ENCODE results near the gene EDRF1. TPM values are rescaled to one million over a fixed set of nuclear protein-coding genes. Genes with fewer than 3 reads are reported as not detected.

EDRF1 gene
- total and polyA plus RNA-seq, 2 donors (not counting 1 experiment from before 2014, with no cell fraction given), result 26.1 to 63.0 TPM

DNA sequence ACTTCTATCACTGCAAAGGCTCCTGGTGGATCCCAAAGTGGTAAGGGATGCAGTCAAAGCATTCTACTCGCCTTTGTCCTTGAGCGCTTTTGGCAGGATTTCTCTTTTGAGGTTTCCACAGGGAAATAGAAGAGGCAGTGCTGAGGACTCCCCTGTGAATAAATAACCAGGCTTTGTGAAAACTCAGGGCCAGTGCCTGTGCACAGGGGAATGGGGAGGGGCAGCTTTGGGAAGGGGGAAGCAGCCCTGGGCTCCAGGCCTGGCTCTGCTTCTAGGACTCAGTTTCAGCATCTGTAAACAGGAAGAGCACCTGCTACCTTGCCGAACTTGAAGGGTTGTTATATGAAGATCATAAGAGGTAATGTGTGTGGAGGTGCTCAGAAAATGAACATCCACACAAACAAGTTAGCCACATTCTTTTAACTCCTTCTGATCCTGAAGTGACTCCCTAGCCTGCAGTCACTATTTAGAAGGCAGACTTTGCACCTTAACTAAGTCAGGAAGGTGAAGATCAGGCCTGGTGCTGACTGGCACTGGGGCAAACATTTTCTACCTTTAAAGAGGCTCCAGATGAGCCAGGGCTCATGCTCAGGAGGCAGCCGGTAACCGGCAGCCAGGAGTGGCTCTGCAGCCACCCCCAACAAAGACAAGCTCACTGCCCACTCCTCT is 78.6 kb downstream of the EDRF1 start:
- H3K27ac ChIP-seq (ENCODE audit: low read length in 2 of 2), result no peak overlapping the region
- no peak overlapping the region for H3K4me3 ChIP-seq (ENCODE audit: control extremely low read depth in 1 of 5, extremely low read depth in 1 of 5, insufficient read depth in 1 of 5, low read depth in 2 of 5, low read length in 4 of 5)
- 81% methylated on average over 4 of the region's 5 CpGs for WGBS (ENCODE audit: insufficient coverage)
- peaks cover 3 to 42% of the 10 kb centered on the region in 2 experiments for H3K36me3 ChIP-seq (replicated peaks in 1 of 2; ENCODE audit: control extremely low read depth in 1 of 2, control insufficient read depth in 1 of 2, extremely low read depth in 1 of 2, insufficient read depth in 2 of 2, low read length in 1 of 2)
- intact Hi-C loops (cut with micrococcal nuclease), result no loop called here
- no peak for ATAC-seq (ENCODE audit: low read depth)
- no peaks in the 10 kb centered on the region for H3K9me3 Mint-ChIP-seq (ENCODE audit: insufficient read depth)
- no peaks in the 10 kb centered on the region for H3K27me3 ChIP-seq (replicated peaks in 1 of 4; ENCODE audit: control extremely low read depth in 1 of 4, control insufficient read depth in 3 of 4, insufficient read depth in 4 of 4, low read length in 3 of 4)
- no peak overlapping the region for H2AFZ ChIP-seq (ENCODE audit: insufficient read depth, low read depth, low read length, poor library complexity, severe bottlenecking)
- H3K9me3 ChIP-seq (ENCODE audit: control extremely low read depth in 1 of 3, control insufficient read depth in 2 of 3, insufficient read depth in 1 of 3, low read length in 2 of 3), result no peaks in the 10 kb centered on the region
- no peak overlapping the region for H3K27ac Mint-ChIP-seq
- H3K27me3 Mint-ChIP-seq, result no peaks in the 10 kb centered on the region
- no peaks in the 10 kb centered on the region for H4K20me1 ChIP-seq (ENCODE audit: control insufficient read depth, insufficient read depth, low read length, poor library complexity, severe bottlenecking)
- CTCF ChIA-PET, result no interaction called here
- H3K4me3 Mint-ChIP-seq, result no peak overlapping the region
- POLR2A ChIA-PET, result no interaction called here
- H3K4me2 ChIP-seq (replicated peaks; ENCODE audit: low read depth, low read length, poor library complexity, severe bottlenecking), result no peak overlapping the region
- TF ChIP-seq CTCF (IDR thresholded peaks at IDR 0.05), result no peak
- no peak for TF ChIP-seq EZH2 (IDR thresholded peaks at IDR 0.05; ENCODE audit: borderline replicate concordance, insufficient read depth, low read depth, low read length, poor library complexity, severe bottlenecking)
- no peaks in the 10 kb centered on the region for H3K79me2 ChIP-seq (ENCODE audit: control insufficient read depth, insufficient read depth, low read length)
- no peaks in the 10 kb centered on the region for H3K4me1 ChIP-seq (ENCODE audit: control insufficient read depth in 2 of 2, insufficient read depth in 2 of 2, low read length in 2 of 2)
- no peaks in the 10 kb centered on the region for H3K4me1 Mint-ChIP-seq
- no peak overlapping the region for H3K9ac ChIP-seq (ENCODE audit: low read length)
- no peak for DNase-seq

GRCh38 chr10:125799451-125800182 is 80.1 kb downstream of the EDRF1 start:
- Histone ChIP-seq H3K4me2 (replicated peaks; ENCODE audit: low read depth, low read length, poor library complexity, severe bottlenecking) (no peak overlapping the region), H3K36me3 (replicated peaks in 1 of 2; ENCODE audit: control extremely low read depth in 1 of 2, control insufficient read depth in 1 of 2, extremely low read depth in 1 of 2, insufficient read depth in 2 of 2, low read length in 1 of 2) (peaks cover 0 to 35% of the 10 kb centered on the region in 2 experiments), H3K9me3 (ENCODE audit: control extremely low read depth in 1 of 3, control insufficient read depth in 2 of 3, insufficient read depth in 1 of 3, low read length in 2 of 3) (no peaks in the 10 kb centered on the region), H2AFZ (ENCODE audit: insufficient read depth, low read depth, low read length, poor library complexity, severe bottlenecking) (no peak overlapping the region), H3K27ac (ENCODE audit: low read length in 2 of 2) (no peak overlapping the region), H3K79me2 (ENCODE audit: control insufficient read depth, insufficient read depth, low read length) (no peaks in the 10 kb centered on the region), H4K20me1 (ENCODE audit: control insufficient read depth, insufficient read depth, low read length, poor library complexity, severe bottlenecking) (no peaks in the 10 kb centered on the region), H3K4me1 (ENCODE audit: control insufficient read depth in 2 of 2, insufficient read depth in 2 of 2, low read length in 2 of 2) (no peaks in the 10 kb centered on the region), H3K27me3 (replicated peaks in 1 of 4; ENCODE audit: control extremely low read depth in 1 of 4, control insufficient read depth in 3 of 4, insufficient read depth in 4 of 4, low read length in 3 of 4) (no peaks in the 10 kb centered on the region), H3K9ac (ENCODE audit: low read length) (no peak overlapping the region), H3K4me3 (ENCODE audit: control extremely low read depth in 1 of 5, extremely low read depth in 1 of 5, insufficient read depth in 1 of 5, low read depth in 2 of 5, low read length in 4 of 5) (no peak overlapping the region)
- ATAC-seq (ENCODE audit: low read depth), result no peak
- no peak overlapping the region for H3K4me3 Mint-ChIP-seq
- no peaks in the 10 kb centered on the region for H3K27me3 Mint-ChIP-seq
- WGBS (ENCODE audit: insufficient coverage), result 100% methylated on average over 1 of the region's 8 CpGs
- no peaks in the 10 kb centered on the region for H3K9me3 Mint-ChIP-seq (ENCODE audit: insufficient read depth)
- no peak for DNase-seq
- H3K4me1 Mint-ChIP-seq, result no peaks in the 10 kb centered on the region
- POLR2A ChIA-PET, result no interaction called here
- CTCF ChIA-PET, result interaction anchor here (1.5 kb wide), 1 partner anchor 51 kb away, joined by 3 read pairs; no protein-coding TSS in a partner anchor
- TF ChIP-seq CTCF (IDR thresholded peaks at IDR 0.05), result no peak
- TF ChIP-seq EZH2 (IDR thresholded peaks at IDR 0.05; ENCODE audit: borderline replicate concordance, insufficient read depth, low read depth, low read length, poor library complexity, severe bottlenecking), result no peak
- intact Hi-C loops (cut with micrococcal nuclease), result no loop called here
- H3K27ac Mint-ChIP-seq, result no peak overlapping the region

All from B cell (primary cell).